Smooth muscle cell (in vitro differentiated cells): ENCODE results near the gene OLFML2B. TPM values are rescaled to one million over a fixed set of nuclear protein-coding genes. Genes with fewer than 3 reads are reported as not detected.
"Not testable (repeated sequence)": the region's sequence is repeated elsewhere in the genome, so short reads cannot be mapped to it uniquely, and the experiment has no call there.

Experiments used
- DNase-seq: peaks from one replicate; lab custom pipeline; 2025; ENCODE audit not compliant: unreplicated experiment; lab: John Stamatoyannopoulos, UW
- H2AFZ ChIP-seq: fragments of 200-600 bp; sonication (generic); 2 replicates; pipeline ENCODE4 v1.6.0; 2016; ENCODE audit warnings: antibody characterized with exemption, low read depth, mild to moderate bottlenecking
- H3F3A ChIP-seq: fragments of 200-600 bp; sonication (generic); 2 replicates; pipeline ENCODE4 v1.6.0; 2017; ENCODE audit warnings: antibody characterized with exemption, low read depth
- H3K27ac ChIP-seq: fragments of 200-600 bp; sonication (generic); 2 replicates; pipeline ENCODE4 v1.5.1; 2016; ENCODE audit warnings: low read depth, mild to moderate bottlenecking
- H3K27me3 ChIP-seq: fragments of 200-600 bp; sonication (generic); 2 replicates; pipeline ENCODE4 v1.6.1; 2016; ENCODE audit warnings: low read depth, mild to moderate bottlenecking
- H3K36me3 ChIP-seq: fragments of 200-600 bp; sonication (generic); 2 replicates; pipeline ENCODE4 v1.5.1; 2016; ENCODE audit warnings: low read depth
- H3K4me1 ChIP-seq: fragments of 200-600 bp; sonication (generic); 2 replicates; pipeline ENCODE4 v1.5.1; 2016; ENCODE audit warnings: low read depth
- H3K4me2 ChIP-seq: fragments of 200-600 bp; sonication (generic); 2 replicates; pipeline ENCODE4 v1.6.0; 2016; ENCODE audit warnings: mild to moderate bottlenecking
- H3K4me3 ChIP-seq: fragments of 200-600 bp; sonication (generic); 2 replicates; pipeline ENCODE4 v1.5.1; 2016; ENCODE audit warnings: mild to moderate bottlenecking
- H3K79me2 ChIP-seq: fragments of 200-600 bp; sonication (generic); 2 replicates; pipeline ENCODE4 v1.6.0; 2016; ENCODE audit warnings: low read depth, mild to moderate bottlenecking
- H3K9ac ChIP-seq: fragments of 200-600 bp; sonication (generic); 2 replicates; pipeline ENCODE4 v1.6.0; 2016; ENCODE audit warnings: low read depth
- H3K9me3 ChIP-seq: fragments of 200-600 bp; sonication (generic); replicated peaks from 2 replicates; pipeline ENCODE4 v1.5.1; 2016; ENCODE audit warnings: low read depth
- H4K20me1 ChIP-seq: fragments of 200-600 bp; sonication (generic); 2 replicates; pipeline ENCODE4 v1.6.0; 2016; ENCODE audit warnings: low read depth
- CTCF ChIP-seq: fragments of 200-600 bp; sonication (generic); IDR thresholded peaks from 2 replicates; pipeline ENCODE4 v1.5.1; 2017; ENCODE audit warnings: borderline replicate concordance, mild to moderate bottlenecking, antibody characterized with exemption; ENCODE audit not compliant: insufficient read depth, poor library complexity, severe bottlenecking
- WGBS: methylation state at CpG from one replicate; pipeline ENCODE4 v1.1.7; 2016; ENCODE audit warnings: low lambda C conversion rate; 5-methylcytosine and 5-hydroxymethylcytosine counted together
- polyA plus RNA-seq: library from polyadenylated mRNA; unstranded; fragments of >200 nt; fragmentation: Nextera tagmentation; extraction: Ambion mirVana; gene quantifications from 2 replicates; pipeline ENCODE4 v1.2.1, GENCODE V29; 2016
- total RNA-seq: library from RNA; depleted of rRNA; stranded (reverse); fragments of >200 nt; gene quantifications from 2 replicates; pipeline ENCODE4 v1.2.3, GENCODE V29; 2014

OLFML2B gene
- total and polyA plus RNA-seq, 2 experiments from 2014 or later = 5.9 to 9.7 TPM

- no peak overlapping the region for H2AFZ ChIP-seq
- DNase-seq = no peak
- no peaks in the 10 kb centered on the region for H3K79me2 ChIP-seq
- no peaks in the 10 kb centered on the region for H3F3A ChIP-seq
- H3K4me3 ChIP-seq = no peak overlapping the region
- H3K9me3 ChIP-seq = no peaks in the 10 kb centered on the region
- no peak for TF ChIP-seq CTCF
- 25% methylated on average over 3 of the region's 3 CpGs for WGBS
- no peak overlapping the region for H3K27ac ChIP-seq
- no peaks in the 10 kb centered on the region for H3K4me1 ChIP-seq
- H4K20me1 ChIP-seq = no peaks in the 10 kb centered on the region
- no peaks in the 10 kb centered on the region for H3K27me3 ChIP-seq
- H3K9ac ChIP-seq = no peak overlapping the region
- H3K36me3 ChIP-seq = no peaks in the 10 kb centered on the region
- H3K4me2 ChIP-seq = peak overlapping the region; percentile 14
These were observed 31.4 kb upstream of the OLFML2B start for GRCh38 chr1:162055062-162055461.

GRCh38 chr1:162053949-162054348 lies 30.3 kb upstream of the OLFML2B start:
- not testable (repeated sequence) for H3K4me1 ChIP-seq, H3K27me3 ChIP-seq, H4K20me1 ChIP-seq, H3K9me3 ChIP-seq, H3K27ac ChIP-seq, H3K4me2 ChIP-seq, H3F3A ChIP-seq, H3K4me3 ChIP-seq, H3K9ac ChIP-seq, DNase-seq, H3K79me2 ChIP-seq, H3K36me3 ChIP-seq, H2AFZ ChIP-seq
- 98% methylated on average over 3 of the region's 3 CpGs for WGBS

GRCh38 chr1:162046921-162047320 lies 23.3 kb upstream of the OLFML2B start:
- Histone ChIP-seq H4K20me1 (no peaks in the 10 kb centered on the region), H3K9me3 (no peaks in the 10 kb centered on the region)

GRCh38 chr1:162042361-162042760 lies 18.7 kb upstream of the OLFML2B start:
- H3K9me3 ChIP-seq = no peaks in the 10 kb centered on the region
- no peak overlapping the region for H3K4me3 ChIP-seq
- H3K27ac ChIP-seq = no peak overlapping the region
- peaks cover 3% of the 10 kb centered on the region for H3K27me3 ChIP-seq
- H3K9ac ChIP-seq = no peak overlapping the region
- no peaks in the 10 kb centered on the region for H3K4me1 ChIP-seq
- no peaks in the 10 kb centered on the region for H3K36me3 ChIP-seq
- H3F3A ChIP-seq = no peaks in the 10 kb centered on the region
- no peak for TF ChIP-seq CTCF
- DNase-seq = no peak
- H3K4me2 ChIP-seq = no peak overlapping the region
- 97% methylated on average over 1 of the region's 1 CpG for WGBS
- no peaks in the 10 kb centered on the region for H4K20me1 ChIP-seq
- no peak overlapping the region for H2AFZ ChIP-seq
- H3K79me2 ChIP-seq = no peaks in the 10 kb centered on the region

More at GRCh38 chr1:162046921-162047320, 23.3 kb upstream of the OLFML2B start:
- H3K27ac ChIP-seq = no peak overlapping the region
- no peak overlapping the region for H2AFZ ChIP-seq
- no peak for DNase-seq
- 68% methylated on average over 1 of the region's 1 CpG for WGBS
- no peaks in the 10 kb centered on the region for H3K4me1 ChIP-seq
- H3K36me3 ChIP-seq = no peaks in the 10 kb centered on the region
- no peak overlapping the region for H3K4me2 ChIP-seq
- no peak overlapping the region for H3K4me3 ChIP-seq
- H3K27me3 ChIP-seq = peaks cover 25% of the 10 kb centered on the region
- no peaks in the 10 kb centered on the region for H3F3A ChIP-seq
- no peak for TF ChIP-seq CTCF
- H3K9ac ChIP-seq = no peak overlapping the region
- no peaks in the 10 kb centered on the region for H3K79me2 ChIP-seq
